Trophoblast cell (in vitro differentiated cells and primary cell): Measurements from ENCODE around the gene CELF4.

Experiments used
- DNase-seq, 2 donors: peaks; one replicate each; pipeline ENCODE4 v3.0.0-alpha.2; 2016
- H2AFZ ChIP-seq: 2 replicates; pipeline ENCODE4 v1.6.1; 2013; ENCODE audit warnings: low read length, moderate library complexity, mild to moderate bottlenecking; ENCODE audit not compliant: insufficient read depth, poor library complexity
- H2AK5ac ChIP-seq: 2 replicates; pipeline ENCODE4 v1.6.1; 2013; ENCODE audit warnings: mild to moderate bottlenecking, low read length
- H2BK120ac ChIP-seq: 2 replicates; pipeline ENCODE4 v1.6.1; 2013; ENCODE audit warnings: low read length, mild to moderate bottlenecking, moderate library complexity; ENCODE audit not compliant: insufficient read depth, poor library complexity
- H2BK12ac ChIP-seq: 2 replicates; pipeline ENCODE4 v1.6.1; 2013; ENCODE audit warnings: mild to moderate bottlenecking, low read length, moderate library complexity
- H2BK5ac ChIP-seq: 2 replicates; pipeline ENCODE4 v1.6.1; 2013; ENCODE audit warnings: low read length, low read depth, moderate library complexity, mild to moderate bottlenecking; ENCODE audit not compliant: poor library complexity
- H3K14ac ChIP-seq: 2 replicates; pipeline ENCODE4 v1.6.1; 2013; ENCODE audit warnings: mild to moderate bottlenecking, low read length
- H3K18ac ChIP-seq: 2 replicates; pipeline ENCODE4 v1.6.1; 2013; ENCODE audit warnings: mild to moderate bottlenecking, low read length
- H3K23ac ChIP-seq: 2 replicates; pipeline ENCODE4 v1.6.1; 2013; ENCODE audit warnings: low read length
- H3K27ac ChIP-seq: 2 replicates; pipeline ENCODE4 v1.5.1; 2013; ENCODE audit warnings: low read depth, mild to moderate bottlenecking, inconsistent platforms, low read length, moderate library complexity
- H3K27me3 ChIP-seq: 2 replicates; pipeline ENCODE4 v1.6.1; 2013; ENCODE audit warnings: inconsistent platforms, mild to moderate bottlenecking, low read length, moderate library complexity; ENCODE audit not compliant: insufficient read depth
- H3K36me3 ChIP-seq, 2 experiments: 1 replicate in 1 of 2; 2 replicates in 1 of 2; pipeline ENCODE4 v1.6.1; 2013; ENCODE audit warnings: low read length in 2 of 2, mild to moderate bottlenecking in 2 of 2, moderate library complexity in 1 of 2; ENCODE audit not compliant: insufficient read depth in 2 of 2, control insufficient read depth in 1 of 2
- H3K4ac ChIP-seq: 2 replicates; pipeline ENCODE4 v1.6.1; 2013; ENCODE audit warnings: low read depth, mild to moderate bottlenecking, low read length, moderate library complexity
- H3K4me1 ChIP-seq, 2 experiments: 1 replicate in 1 of 2; 2 replicates in 1 of 2; pipeline ENCODE4 v1.6.1; 2013; ENCODE audit warnings: low read length in 2 of 2, mild to moderate bottlenecking in 2 of 2, moderate library complexity in 1 of 2; ENCODE audit not compliant: insufficient read depth in 2 of 2, control insufficient read depth in 1 of 2
- H3K4me2 ChIP-seq: 2 replicates; pipeline ENCODE4 v1.6.1; 2013; ENCODE audit warnings: inconsistent platforms, mild to moderate bottlenecking, low read length, moderate library complexity
- H3K4me3 ChIP-seq: 2 replicates; pipeline ENCODE4 v1.5.1; 2013; ENCODE audit warnings: mild to moderate bottlenecking, low read depth, low read length, inconsistent platforms
- H3K79me1 ChIP-seq: one replicate; pipeline ENCODE4 v1.6.1; 2013; ENCODE audit warnings: low read length
- H3K79me2 ChIP-seq: 2 replicates; pipeline ENCODE4 v1.6.1; 2013; ENCODE audit warnings: low read length, mild to moderate bottlenecking; ENCODE audit not compliant: control insufficient read depth, insufficient read depth, poor library complexity
- H3K9ac ChIP-seq: 2 replicates; pipeline ENCODE4 v1.6.1; 2013; ENCODE audit warnings: mild to moderate bottlenecking, low read length
- H3K9me3 ChIP-seq: 2 replicates; pipeline ENCODE4 v1.6.1; 2013; ENCODE audit warnings: low read depth, mild to moderate bottlenecking, control low read depth, inconsistent platforms, low read length; ENCODE audit not compliant: insufficient read depth
- H4K12ac ChIP-seq: 2 replicates; pipeline ENCODE4 v1.6.1; 2013; ENCODE audit warnings: low read depth, mild to moderate bottlenecking, low read length, moderate library complexity
- H4K8ac ChIP-seq: 2 replicates; pipeline ENCODE4 v1.6.1; 2013; ENCODE audit warnings: low read depth, mild to moderate bottlenecking, low read length, moderate library complexity
- H4K91ac ChIP-seq: one replicate; pipeline ENCODE4 v1.6.1; 2013; ENCODE audit warnings: low read depth, mild to moderate bottlenecking, low read length, moderate library complexity
- WGBS: extraction: QIAGEN DNeasy Blood & Tissue Kit; methylation state at CpG from one replicate; pipeline ENCODE4 v1.1.7; 2013; ENCODE audit warnings: missing lambda C conversion rate; ENCODE audit not compliant: insufficient read length, insufficient coverage; ENCODE audit errors: extremely low coverage; 5-methylcytosine and 5-hydroxymethylcytosine counted together

The CELF4 gene

GRCh38 chr18:37218022-37218590 is 347.5 kb downstream of the CELF4 start:
- H3K14ac ChIP-seq, result no peak overlapping the region
- WGBS, result no CpG with 5 or more reads among the region's 2 CpGs
- no peak overlapping the region for H3K4me2 ChIP-seq
- no peaks in the 10 kb centered on the region for H3K9me3 ChIP-seq
- H3K23ac ChIP-seq, result no peak overlapping the region
- no peak overlapping the region for H2BK12ac ChIP-seq
- H3K27ac ChIP-seq, result no peak overlapping the region
- H3K4me1 ChIP-seq, result no peaks in the 10 kb centered on the region
- no peak for DNase-seq
- no peak overlapping the region for H2AFZ ChIP-seq
- no peak overlapping the region for H2BK5ac ChIP-seq
- H4K8ac ChIP-seq, result no peak overlapping the region
- no peak overlapping the region for H2BK120ac ChIP-seq
- H3K79me2 ChIP-seq, result no peaks in the 10 kb centered on the region
- H3K4ac ChIP-seq, result no peak overlapping the region
- no peaks in the 10 kb centered on the region for H3K79me1 ChIP-seq
- no peak overlapping the region for H3K18ac ChIP-seq
- no peak overlapping the region for H3K4me3 ChIP-seq
- no peaks in the 10 kb centered on the region for H3K27me3 ChIP-seq
- H4K91ac ChIP-seq, result no peak overlapping the region
- H3K9ac ChIP-seq, result no peak overlapping the region
- H2AK5ac ChIP-seq, result no peak overlapping the region
- H4K12ac ChIP-seq, result no peak overlapping the region
- no peaks in the 10 kb centered on the region for H3K36me3 ChIP-seq

GRCh38 chr18:37210781-37211180 is 354.8 kb downstream of the CELF4 start:
- Histone ChIP-seq H3K18ac (no peak overlapping the region), H3K23ac (no peak overlapping the region), H2BK120ac (no peak overlapping the region), H2BK5ac (no peak overlapping the region), H3K9me3 (no peaks in the 10 kb centered on the region), H4K8ac (no peak overlapping the region), H3K9ac (no peak overlapping the region), H4K12ac (no peak overlapping the region), H3K4ac (no peak overlapping the region), H3K4me3 (no peak overlapping the region), H2AK5ac (no peak overlapping the region), H3K79me2 (no peaks in the 10 kb centered on the region), H3K79me1 (no peaks in the 10 kb centered on the region), H2AFZ (no peak overlapping the region), H2BK12ac (no peak overlapping the region), H3K14ac (no peak overlapping the region), H3K4me2 (no peak overlapping the region), H4K91ac (no peak overlapping the region), H3K27ac (no peak overlapping the region), H3K36me3 (no peaks in the 10 kb centered on the region), H3K4me1 (no peaks in the 10 kb centered on the region), H3K27me3 (no peaks in the 10 kb centered on the region)
- no CpG with 5 or more reads among the region's 1 CpG for WGBS
- DNase-seq, result no peak

DNA sequence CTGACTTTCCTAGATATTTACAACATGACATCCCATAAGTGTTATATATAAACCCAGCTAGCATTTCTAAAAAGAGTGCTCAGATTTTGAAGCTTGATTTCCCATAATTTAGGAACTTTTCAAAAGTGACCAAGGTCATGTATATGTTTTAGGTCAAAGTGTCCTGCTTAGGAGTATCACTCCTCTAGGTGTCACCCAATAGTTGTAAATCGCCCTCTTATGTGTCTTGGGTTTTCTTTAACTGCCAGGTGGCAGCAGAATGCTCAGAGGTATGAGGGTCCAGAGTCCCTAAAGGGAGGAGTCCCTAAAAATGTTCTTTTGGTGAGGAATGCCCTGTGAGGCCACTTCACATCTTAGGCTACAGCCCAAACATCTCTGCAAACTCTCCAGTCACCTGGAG is 358.3 kb downstream of the CELF4 start:
- Histone ChIP-seq H4K12ac (no peak overlapping the region), H2AFZ (no peak overlapping the region), H3K23ac (no peak overlapping the region), H2BK12ac (no peak overlapping the region), H3K79me1 (no peaks in the 10 kb centered on the region), H3K4me2 (no peak overlapping the region), H2BK5ac (no peak overlapping the region), H3K18ac (no peak overlapping the region), H3K36me3 (no peaks in the 10 kb centered on the region), H3K27ac (no peak overlapping the region), H3K4ac (no peak overlapping the region), H3K14ac (no peak overlapping the region), H3K27me3 (no peaks in the 10 kb centered on the region), H4K8ac (no peak overlapping the region), H4K91ac (no peak overlapping the region), H2AK5ac (no peak overlapping the region), H3K4me1 (no peaks in the 10 kb centered on the region), H3K9me3 (peaks cover 2% of the 10 kb centered on the region), H3K9ac (no peak overlapping the region), H3K4me3 (no peak overlapping the region), H3K79me2 (no peaks in the 10 kb centered on the region), H2BK120ac (no peak overlapping the region)
- no peak for DNase-seq
- no CpG with 5 or more reads among the region's 1 CpG for WGBS

- H3K9ac ChIP-seq, result no peak overlapping the region
- no peak overlapping the region for H3K4ac ChIP-seq
- H3K4me3 ChIP-seq, result no peak overlapping the region
- no peak overlapping the region for H2AFZ ChIP-seq
- no peak overlapping the region for H2BK120ac ChIP-seq
- no peak overlapping the region for H4K8ac ChIP-seq
- H2BK5ac ChIP-seq, result no peak overlapping the region
- no peak overlapping the region for H4K12ac ChIP-seq
- peaks cover 2% of the 10 kb centered on the region for H3K9me3 ChIP-seq
- 100% methylated on average over 2 of the region's 2 CpGs for WGBS
- no peaks in the 10 kb centered on the region for H3K27me3 ChIP-seq
- H3K4me1 ChIP-seq, result no peaks in the 10 kb centered on the region
- H3K18ac ChIP-seq, result no peak overlapping the region
- H3K36me3 ChIP-seq, result no peaks in the 10 kb centered on the region
- no peak overlapping the region for H2BK12ac ChIP-seq
- H3K14ac ChIP-seq, result no peak overlapping the region
- no peaks in the 10 kb centered on the region for H3K79me2 ChIP-seq
- H3K4me2 ChIP-seq, result no peak overlapping the region
- H3K23ac ChIP-seq, result no peak overlapping the region
- no peak overlapping the region for H2AK5ac ChIP-seq
- no peaks in the 10 kb centered on the region for H3K79me1 ChIP-seq
- no peak for DNase-seq
- no peak overlapping the region for H4K91ac ChIP-seq
- no peak overlapping the region for H3K27ac ChIP-seq
Measured at GRCh38 chr18:37199741-37200140, 365.9 kb downstream of the CELF4 start.
